HEK293 (cell line): ENCODE results near the gene PRDM5.

Experiments used
- CTCF ChIA-PET: fragments of 350-600 bp; formaldehyde crosslinking; extraction: SDS; loops from one replicate; lab custom pipeline; 2021; ENCODE audit warnings: antibody characterized with exemption; lab: Yijun Ruan, JAX
- POLR2A ChIA-PET: fragments of 300-600 bp; formaldehyde crosslinking; extraction: SDS; loops from one replicate; lab custom pipeline; 2020; ENCODE audit warnings: antibody characterized with exemption, inconsistent platforms; lab: Yijun Ruan, JAX
- H3K27ac ChIP-seq: fragments of 200-500 bp; sonication (Bioruptor generic); 2 replicates; pipeline ENCODE4 v1.5.1; 2014; ENCODE audit warnings: low read depth, low read length, control low read depth, inconsistent platforms; ENCODE audit errors: extremely low read depth
- H3K36me3 ChIP-seq, 2 experiments: fragments of 200-500 bp in 1 of 2; sonication (Bioruptor generic) in 1 of 2; 1 replicate in 1 of 2; 2 replicates in 1 of 2; pipeline ENCODE4 v1.5.1; 2014 to 2017; ENCODE audit warnings: inconsistent platforms in 2 of 2, low read length in 2 of 2; ENCODE audit not compliant: control insufficient read depth in 2 of 2, insufficient read depth in 1 of 2
- H3K4me1 ChIP-seq: fragments of 200-500 bp; sonication (Bioruptor generic); 2 replicates; pipeline ENCODE4 v1.5.1; 2014; ENCODE audit warnings: mild to moderate bottlenecking, low read length, inconsistent platforms; ENCODE audit not compliant: control insufficient read depth, insufficient read depth
- H3K4me3 ChIP-seq: 2 replicates; pipeline ENCODE4 v1.5.1; 2011; ENCODE audit warnings: low read depth, mild to moderate bottlenecking, control low read depth, low read length, moderate library complexity
- H3K9me3 ChIP-seq: fragments of 200-500 bp; sonication (Bioruptor generic); 2 replicates; pipeline ENCODE4 v1.5.1; 2014; ENCODE audit warnings: low read depth, low read length, inconsistent platforms; ENCODE audit not compliant: control insufficient read depth, insufficient read depth
- ELK4 ChIP-seq: IDR thresholded peaks from 2 replicates; pipeline ENCODE4 v1.6.1; 2011; ENCODE audit warnings: mild to moderate bottlenecking, low read depth, low read length, borderline replicate concordance
- GLI4 ChIP-seq: fragments of 450-650 bp; formaldehyde crosslinking; IDR thresholded peaks from 2 replicates; pipeline ENCODE4 v1.5.1; 2016; ENCODE audit warnings: missing biosample characterization, missing genetic modification characterization
- GLIS1 ChIP-seq: fragments of 450-650 bp; formaldehyde crosslinking; IDR thresholded peaks from 2 replicates; pipeline ENCODE4 v1.5.1; 2016; ENCODE audit warnings: missing biosample characterization, missing genetic modification characterization
- GLIS2 ChIP-seq: fragments of 450-650 bp; formaldehyde crosslinking; IDR thresholded peaks from 2 replicates; pipeline ENCODE4 v1.5.1; 2016; ENCODE audit warnings: missing biosample characterization, missing genetic modification characterization
- IKZF3 ChIP-seq: fragments of 450-650 bp; IDR thresholded peaks from 2 replicates; pipeline ENCODE4 v1.5.0; 2018; ENCODE audit warnings: missing biosample characterization, mild to moderate bottlenecking, missing genetic modification characterization, moderate library complexity
- KLF16 ChIP-seq: fragments of 450-650 bp; formaldehyde crosslinking; IDR thresholded peaks from 2 replicates; pipeline ENCODE4 v1.5.1; 2017; ENCODE audit warnings: missing biosample characterization, missing genetic modification characterization
- OVOL3 ChIP-seq: fragments of 450-650 bp; formaldehyde crosslinking; IDR thresholded peaks from 2 replicates; pipeline ENCODE4 v1.5.1; 2016; ENCODE audit warnings: missing biosample characterization, missing genetic modification characterization
- SETDB1 ChIP-seq: IDR thresholded peaks from one replicate; pipeline ENCODE4 v1.6.1; 2017; ENCODE audit warnings: mild to moderate bottlenecking, low read length, moderate library complexity, mixed read lengths; ENCODE audit not compliant: insufficient read length
- ZBTB1 ChIP-seq: fragments of 450-650 bp; formaldehyde crosslinking; IDR thresholded peaks from 2 replicates; pipeline ENCODE4 v1.5.1; 2016; ENCODE audit warnings: missing biosample characterization, missing genetic modification characterization
- ZFP3 ChIP-seq: fragments of 450-650 bp; formaldehyde crosslinking; IDR thresholded peaks from 2 replicates; pipeline ENCODE4 v1.5.1; 2016; ENCODE audit warnings: low read depth, missing biosample characterization, missing genetic modification characterization
- ZNF2 ChIP-seq: fragments of 450-650 bp; formaldehyde crosslinking; IDR thresholded peaks from 2 replicates; pipeline ENCODE4 v1.5.1; 2016; ENCODE audit warnings: missing biosample characterization, missing genetic modification characterization
- ZNF202 ChIP-seq: fragments of 450-650 bp; formaldehyde crosslinking; IDR thresholded peaks from 2 replicates; pipeline ENCODE4 v1.5.1; 2016; ENCODE audit warnings: missing biosample characterization, missing genetic modification characterization, borderline replicate concordance
- ZNF221 ChIP-seq: fragments of 450-650 bp; formaldehyde crosslinking; IDR thresholded peaks from 2 replicates; pipeline ENCODE4 v1.5.1; 2017; ENCODE audit warnings: missing biosample characterization, missing genetic modification characterization, borderline replicate concordance
- ZNF24 ChIP-seq: fragments of 450-650 bp; formaldehyde crosslinking; IDR thresholded peaks from 2 replicates; pipeline ENCODE4 v1.5.1; 2016; ENCODE audit warnings: missing biosample characterization, missing genetic modification characterization
- ZNF274 ChIP-seq, 2 experiments: fragments of 200-500 bp in 1 of 2; fragments of 450-650 bp in 1 of 2; sonication (Bioruptor generic) in 1 of 2; formaldehyde crosslinking in 1 of 2; IDR thresholded peaks; 2 replicates each; pipeline versions ENCODE4 v1.5.1 to v1.6.1; 2014 to 2016; ENCODE audit warnings: borderline replicate concordance in 1 of 2, inconsistent platforms in 1 of 2, low read length in 1 of 2, missing biosample characterization in 1 of 2, missing genetic modification characterization in 1 of 2
- ZNF366 ChIP-seq: fragments of 450-650 bp; formaldehyde crosslinking; conservative IDR thresholded peaks from 2 replicates; pipeline ENCODE4 v1.5.1; 2016; ENCODE audit warnings: missing biosample characterization, missing genetic modification characterization
- ZNF394 ChIP-seq: fragments of 450-650 bp; formaldehyde crosslinking; IDR thresholded peaks from 2 replicates; pipeline ENCODE4 v1.5.1; 2016; ENCODE audit warnings: missing biosample characterization, missing genetic modification characterization, mild to moderate bottlenecking, moderate library complexity, borderline replicate concordance
- ZNF600 ChIP-seq: fragments of 450-650 bp; formaldehyde crosslinking; IDR thresholded peaks from 2 replicates; pipeline ENCODE4 v1.5.1; 2016; ENCODE audit warnings: missing biosample characterization, missing genetic modification characterization
- ZNF645 ChIP-seq: fragments of 450-650 bp; formaldehyde crosslinking; IDR thresholded peaks from 2 replicates; pipeline ENCODE4; 2016; ENCODE audit warnings: missing biosample characterization, missing genetic modification characterization
- ZNF660 ChIP-seq: fragments of 450-650 bp; IDR thresholded peaks from 2 replicates; pipeline ENCODE4 v1.5.1; 2018; ENCODE audit warnings: missing biosample characterization, mild to moderate bottlenecking, missing genetic modification characterization
- ZNF707 ChIP-seq: fragments of 450-650 bp; formaldehyde crosslinking; IDR thresholded peaks from 2 replicates; pipeline ENCODE4 v1.5.1; 2016; ENCODE audit warnings: missing biosample characterization, missing genetic modification characterization
- ZNF843 ChIP-seq: fragments of 450-650 bp; formaldehyde crosslinking; IDR thresholded peaks from 2 replicates; pipeline ENCODE4 v1.5.1; 2016; ENCODE audit warnings: missing biosample characterization, missing genetic modification characterization
- TF ChIP-seq, protein P1 (sequence below): fragments of 450-650 bp; formaldehyde crosslinking; IDR thresholded peaks from 2 replicates; pipeline ENCODE4 v1.5.1; 2016; ENCODE audit warnings: missing biosample characterization, missing genetic modification characterization
- TF ChIP-seq, protein P2 (sequence below): fragments of 450-650 bp; formaldehyde crosslinking; IDR thresholded peaks from 2 replicates; pipeline ENCODE4 v1.5.1; 2016; ENCODE audit warnings: missing biosample characterization, missing genetic modification characterization

Gene PRDM5

DNA sequence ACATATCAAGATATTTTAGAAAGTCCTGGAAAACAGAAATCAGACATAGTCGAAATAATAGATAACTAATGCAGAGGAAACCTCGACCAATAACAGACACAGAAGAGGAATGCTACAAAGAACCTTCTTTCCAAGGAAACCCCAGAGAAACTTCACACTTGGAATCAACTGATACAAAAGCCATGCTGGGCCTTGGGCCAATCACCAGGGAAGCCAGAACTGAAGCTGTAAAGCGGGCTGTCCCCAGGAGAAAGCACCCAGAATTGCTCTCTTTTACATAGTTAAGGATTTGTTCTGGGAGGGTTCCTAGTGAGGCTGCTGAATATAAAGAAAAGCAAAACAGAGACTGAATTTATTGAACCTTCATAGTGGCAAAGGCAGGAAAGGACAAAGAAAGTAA lies 100.5 kb downstream of the PRDM5 start:
- CTCF ChIA-PET: no interaction called here
- Histone ChIP-seq H3K4me3 (no peak overlapping the region), H3K27ac (no peak overlapping the region), H3K9me3 (no peaks in the 10 kb centered on the region), H3K36me3 (no peaks in the 10 kb centered on the region), H3K4me1 (no peaks in the 10 kb centered on the region)
- POLR2A ChIA-PET: no interaction called here
- TF ChIP-seq ZNF600 (tag by site-specific recombination): no peak
- no peak for TF ChIP-seq ZNF366 (tag by site-specific recombination)
- no peak for TF ChIP-seq ZNF221 (tag by site-specific recombination)
- no peak for TF ChIP-seq ZBTB1 (tag by site-specific recombination)
- TF ChIP-seq ZNF24 (tag by site-specific recombination): no peak

DNA sequence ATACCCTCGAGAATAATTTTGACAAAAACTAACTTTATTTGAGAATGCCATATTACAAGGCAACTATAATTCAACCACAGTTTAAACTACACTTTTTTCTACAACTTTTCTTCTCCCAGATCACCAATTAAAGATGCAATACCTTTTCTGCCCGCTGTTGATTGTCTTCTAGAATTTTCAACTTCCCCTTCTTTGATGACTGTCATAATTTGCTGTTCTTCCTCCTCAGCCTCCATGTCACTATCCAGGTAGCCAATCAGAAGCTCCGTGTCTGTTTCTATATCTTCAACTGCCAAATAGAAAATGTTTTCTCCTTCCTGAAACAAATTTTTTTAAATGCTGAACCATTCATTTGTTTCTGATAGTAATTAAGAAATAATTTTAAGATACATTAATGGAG lies 101.5 kb downstream of the PRDM5 start:
- no peak for TF ChIP-seq ZNF707 (tag by site-specific recombination)
- no peak for TF ChIP-seq ZFP3
- no peak for TF ChIP-seq OVOL3 (tag by site-specific recombination)
- TF ChIP-seq, protein P1, sequence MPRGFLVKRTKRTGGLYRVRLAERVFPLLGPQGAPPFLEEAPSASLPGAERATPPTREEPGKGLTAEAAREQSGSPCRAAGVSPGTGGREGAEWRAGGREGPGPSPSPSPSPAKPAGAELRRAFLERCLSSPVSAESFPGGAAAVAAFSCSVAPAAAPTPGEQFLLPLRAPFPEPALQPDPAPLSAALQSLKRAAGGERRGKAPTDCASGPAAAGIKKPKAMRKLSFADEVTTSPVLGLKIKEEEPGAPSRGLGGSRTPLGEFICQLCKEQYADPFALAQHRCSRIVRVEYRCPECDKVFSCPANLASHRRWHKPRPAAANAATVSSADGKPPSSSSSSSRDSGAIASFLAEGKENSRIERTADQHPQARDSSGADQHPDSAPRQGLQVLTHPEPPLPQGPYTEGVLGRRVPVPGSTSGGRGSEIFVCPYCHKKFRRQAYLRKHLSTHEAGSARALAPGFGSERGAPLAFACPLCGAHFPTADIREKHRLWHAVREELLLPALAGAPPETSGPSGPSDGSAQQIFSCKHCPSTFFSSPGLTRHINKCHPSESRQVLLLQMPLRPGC: no peak
- no peak overlapping the region for H3K4me3 ChIP-seq
- ChIA-PET CTCF (no interaction called here), POLR2A (no interaction called here)
- no peaks in the 10 kb centered on the region for H3K36me3 ChIP-seq
- H3K9me3 ChIP-seq: no peaks in the 10 kb centered on the region
- no peak overlapping the region for H3K27ac ChIP-seq
- H3K4me1 ChIP-seq: no peaks in the 10 kb centered on the region

GRCh38 chr4:120819805-120820437 lies 102.6 kb downstream of the PRDM5 start:
- no peak for TF ChIP-seq IKZF3
- no peak for TF ChIP-seq ZNF843 (tag by site-specific recombination)
- no peak for TF ChIP-seq GLIS2
- no peak for TF ChIP-seq ZNF24 (tag by site-specific recombination)
- no peak for TF ChIP-seq ZNF645
- TF ChIP-seq ZNF660: no peak
- TF ChIP-seq GLIS1 (tag by site-specific recombination): no peak
- no peak for TF ChIP-seq KLF16 (tag by site-specific recombination)
- TF ChIP-seq ZNF2 (tag by site-specific recombination): no peak
- no peak for TF ChIP-seq ZNF394
- TF ChIP-seq GLI4 (tag by site-specific recombination): no peak
- TF ChIP-seq ELK4: no peak
- TF ChIP-seq ZNF202 (tag by site-specific recombination): no peak
- TF ChIP-seq ZNF274 (IDR thresholded peaks at IDR 0.05; ENCODE audit: low read length): no peak
- no peak for TF ChIP-seq ZNF274 (tag by site-specific recombination; IDR thresholded peaks at IDR 0.05; ENCODE audit: borderline replicate concordance)
- no peak for TF ChIP-seq SETDB1
- TF ChIP-seq, protein P2, sequence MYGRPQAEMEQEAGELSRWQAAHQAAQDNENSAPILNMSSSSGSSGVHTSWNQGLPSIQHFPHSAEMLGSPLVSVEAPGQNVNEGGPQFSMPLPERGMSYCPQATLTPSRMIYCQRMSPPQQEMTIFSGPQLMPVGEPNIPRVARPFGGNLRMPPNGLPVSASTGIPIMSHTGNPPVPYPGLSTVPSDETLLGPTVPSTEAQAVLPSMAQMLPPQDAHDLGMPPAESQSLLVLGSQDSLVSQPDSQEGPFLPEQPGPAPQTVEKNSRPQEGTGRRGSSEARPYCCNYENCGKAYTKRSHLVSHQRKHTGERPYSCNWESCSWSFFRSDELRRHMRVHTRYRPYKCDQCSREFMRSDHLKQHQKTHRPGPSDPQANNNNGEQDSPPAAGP (tag by site-specific recombination): no peak
- no peak overlapping the region for H3K27ac ChIP-seq
- POLR2A ChIA-PET: no interaction called here
- H3K4me1 ChIP-seq: no peaks in the 10 kb centered on the region
- CTCF ChIA-PET: no interaction called here
- H3K36me3 ChIP-seq: no peaks in the 10 kb centered on the region
- H3K4me3 ChIP-seq: no peak overlapping the region
- no peaks in the 10 kb centered on the region for H3K9me3 ChIP-seq
